CD4-positive, alpha-beta T cell treated with Interleukin-4 for 4 hours (primary cell): Measurements from ENCODE around the gene MTHFD1L.
"Not testable (repeated sequence)": the region's sequence is repeated elsewhere in the genome, so short reads cannot be mapped to it uniquely, and the experiment has no call there.

ENCODE experiments used
- DNase-seq: peaks from one replicate; pipeline ENCODE4 v3.0.0-alpha.2; 2020

Gene MTHFD1L

GRCh38 chr6:151071295-151071694 lies 205.8 kb downstream of the MTHFD1L start:
- no peak for DNase-seq

- DNase-seq = no peak
Observed at GRCh38 chr6:151073146-151073545, 207.6 kb downstream of the MTHFD1L start.

- DNase-seq = no peak
Observed at GRCh38 chr6:151073701-151074100, 208.2 kb downstream of the MTHFD1L start.

GRCh38 chr6:151075005-151075404 lies 209.5 kb downstream of the MTHFD1L start:
- no peak for DNase-seq

GRCh38 chr6:151075527-151075926 lies 210.0 kb downstream of the MTHFD1L start:
- no peak for DNase-seq

- no peak for DNase-seq
Observed at GRCh38 chr6:151075930-151076555, 210.5 kb downstream of the MTHFD1L start.

GRCh38 chr6:151078655-151079054 lies 213.2 kb downstream of the MTHFD1L start:
- no peak for DNase-seq

- DNase-seq = no peak
Observed at GRCh38 chr6:151081656-151082055, 216.2 kb downstream of the MTHFD1L start.

- DNase-seq = no peak
Observed at GRCh38 chr6:151082079-151082478, 216.6 kb downstream of the MTHFD1L start.

- DNase-seq = no peak
Observed at GRCh38 chr6:151084275-151084674, 218.8 kb downstream of the MTHFD1L start.

- not testable (repeated sequence) for DNase-seq
Observed at GRCh38 chr6:151087055-151087454, 221.6 kb downstream of the MTHFD1L start.

- DNase-seq = no peak
Observed at GRCh38 chr6:151087861-151088598, 222.5 kb downstream of the MTHFD1L start.

GRCh38 chr6:151088599-151088935 lies 223.1 kb downstream of the MTHFD1L start:
- no peak for DNase-seq

- no peak for DNase-seq
Observed at GRCh38 chr6:151088963-151089362, 223.5 kb downstream of the MTHFD1L start.

- no peak for DNase-seq
Observed at GRCh38 chr6:151089978-151090377, 224.5 kb downstream of the MTHFD1L start.

- DNase-seq = no peak
Observed at GRCh38 chr6:151091571-151091970, 226.1 kb downstream of the MTHFD1L start.

- no peak for DNase-seq
Observed at GRCh38 chr6:151092591-151092990, 227.1 kb downstream of the MTHFD1L start.

GRCh38 chr6:151093706-151094105 lies 228.2 kb downstream of the MTHFD1L start:
- no peak for DNase-seq

- DNase-seq = no peak
Observed at GRCh38 chr6:151095538-151096254, 230.2 kb downstream of the MTHFD1L start.

GRCh38 chr6:151096255-151096612 lies 230.7 kb downstream of the MTHFD1L start:
- no peak for DNase-seq

GRCh38 chr6:151096691-151097606 lies 231.4 kb downstream of the MTHFD1L start:
- DNase-seq = no peak

- no peak for DNase-seq
Observed at GRCh38 chr6:151098166-151098565, 232.7 kb downstream of the MTHFD1L start.

GRCh38 chr6:151100326-151100725 lies 234.8 kb downstream of the MTHFD1L start:
- DNase-seq = no peak
